ENCODE results near the gene WDR4. TPM values are rescaled to one million over a fixed set of nuclear protein-coding genes. Genes with fewer than 3 reads are reported as not detected.

The WDR4 gene
- total and polyA plus RNA-seq, 10 of the 15 experiments (the other 5 are each of a cell fraction or from before 2014, with no cell fraction given): 2.1 to 45.3 (median 18.7) TPM

- H3K9ac ChIP-seq (ENCODE audit: control insufficient read depth, insufficient read depth, low read length): no peak overlapping the region
- WGBS (ENCODE audit: insufficient coverage, insufficient replicate concordance, low lambda C conversion rate, missing lambda C conversion rate): 88% methylated on average over 4 of the region's 4 CpGs
- H3K36me3 ChIP-seq (ENCODE audit: control insufficient read depth in 2 of 2, insufficient read depth in 2 of 2, low read length in 1 of 2): peaks cover 17 to 43% of the 10 kb centered on the region in 2 experiments; a peak in 3 of 4 replicates
- FAIRE-seq (no peak), DNase-seq (ENCODE audit: low read depth, low spot score) (no peak), ATAC-seq (no peak)
- H3K27ac ChIP-seq (ENCODE audit: control insufficient read depth, insufficient read depth): no peak overlapping the region
- no peaks in the 10 kb centered on the region for H3K9me3 ChIP-seq (replicated peaks; ENCODE audit: control insufficient read depth, insufficient read depth, low read length)
- no peak overlapping the region for H3K4me2 ChIP-seq (ENCODE audit: control insufficient read depth, insufficient read depth)
- no peak overlapping the region for H2AFZ ChIP-seq (ENCODE audit: control insufficient read depth, low read depth, low read length)
- H4K20me1 ChIP-seq (ENCODE audit: control insufficient read depth, insufficient read depth): no peaks in the 10 kb centered on the region
- H3K4me1 ChIP-seq (ENCODE audit: control insufficient read depth, insufficient read depth, low read length): no peaks in the 10 kb centered on the region
- RAD21 ChIA-PET (ENCODE audit: unreplicated experiment): no interaction called here
- CTCF ChIA-PET: no interaction called here
- no peaks in the 10 kb centered on the region for H3K27me3 ChIP-seq (replicated peaks in 1 of 2; ENCODE audit: control insufficient read depth in 2 of 2, insufficient read depth in 2 of 2, low read length in 1 of 2)
- H3K4me3 ChIP-seq: no peak overlapping the region
- in situ Hi-C loops (cut with MboI): no loop called here
- intact Hi-C loops (cut with micrococcal nuclease; ENCODE audit: unreplicated experiment): no loop called here
- BruUV-seq (replicated peaks): no TSS peak
- SMC1A ChIA-PET (ENCODE audit: uncharacterized antibody, unreplicated experiment): no interaction called here
- POLR2A ChIA-PET: no interaction called here
- TF ChIP-seq PAX5 (IDR thresholded peaks at IDR 0.05; ENCODE audit: borderline replicate concordance, low read depth, low read length): no peak
- no peak for TF ChIP-seq MLLT1 (IDR thresholded peaks at IDR 0.05)
- no peak for TF ChIP-seq TARDBP (IDR thresholded peaks at IDR 0.05; ENCODE audit: borderline replicate concordance)
- no peak for TF ChIP-seq E2F8 (IDR thresholded peaks at IDR 0.05; ENCODE audit: low read depth, partially characterized antibody)
- TF ChIP-seq STAT3 (IDR thresholded peaks at IDR 0.05; ENCODE audit: low read depth, low read length): no peak
- no peaks in the 10 kb centered on the region for H3K79me2 ChIP-seq (ENCODE audit: control insufficient read depth, insufficient read depth, low read length)
These were observed 31.6 kb downstream of the WDR4 start for GRCh38 chr21:42847726-42848125.
